Erythroblast (primary cell): ENCODE results near the gene MILR1.

ENCODE experiments used
- GATA1 ChIP-seq: IDR thresholded peaks from 2 replicates; pipeline ENCODE4 v1.6.1; 2011; ENCODE audit warnings: low read depth, mild to moderate bottlenecking, control low read depth, low read length, moderate library complexity
- POLR2A ChIP-seq: IDR thresholded peaks from 2 replicates; pipeline ENCODE4 v1.6.1; 2011; ENCODE audit warnings: mild to moderate bottlenecking, low read length

DNA sequence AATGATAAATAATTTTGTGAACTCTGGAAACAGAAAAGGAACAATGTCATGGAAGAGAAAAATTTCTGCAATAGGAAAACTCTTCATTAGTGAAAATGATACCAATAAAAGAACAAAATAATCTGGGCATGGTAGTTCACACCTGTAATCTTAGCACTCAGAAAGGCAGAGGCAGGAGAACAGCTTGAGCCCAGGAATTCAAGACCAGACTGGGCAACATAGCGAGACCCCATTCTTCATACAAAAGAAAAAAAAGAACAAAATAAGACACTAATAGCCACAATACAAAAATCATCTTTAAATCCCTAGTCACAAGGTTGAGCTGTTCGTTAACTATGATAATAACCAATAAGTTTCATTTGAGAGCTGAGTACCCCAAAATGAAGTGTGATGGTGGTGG lies 39.4 kb downstream of the MILR1 start:
- TF ChIP-seq POLR2A (no peak), GATA1 (no peak)
